CD14-positive monocyte (primary cell): Measurements from ENCODE around the gene MIGA1. TPM values are rescaled to one million over a fixed set of nuclear protein-coding genes. Genes with fewer than 3 reads are reported as not detected.

Experiments
- DNase-seq, 3 donors: peaks; one replicate each; pipeline ENCODE4 v3.0.0-alpha.2; 2011 to 2022
- H2AFZ ChIP-seq: 2 replicates; pipeline ENCODE4 v1.6.0; 2012; ENCODE audit warnings: mild to moderate bottlenecking, low read depth, low read length, inconsistent platforms; ENCODE audit not compliant: insufficient read depth, poor library complexity, severe bottlenecking
- H3K27ac ChIP-seq, 2 donors: 1 replicate in 1 of 2; 2 replicates in 1 of 2; pipeline ENCODE4 v1.5.1; 2012 to 2013; ENCODE audit warnings: low read length in 2 of 2, control low read depth in 1 of 2, inconsistent platforms in 1 of 2, low read depth in 1 of 2, mild to moderate bottlenecking in 1 of 2
- H3K27me3 ChIP-seq, 2 donors: one replicate each; pipeline versions ENCODE4 v1.6.0 to v1.6.1; 2011 to 2013; ENCODE audit warnings: low read length in 2 of 2; ENCODE audit not compliant: control insufficient read depth in 2 of 2, insufficient read depth in 2 of 2
- H3K36me3 ChIP-seq, 2 donors: replicated peaks in 1 of 2; 1 replicate in 1 of 2; 2 replicates in 1 of 2; pipeline versions ENCODE4 v1.5.1 to v1.6.1; 2012 to 2013; ENCODE audit warnings: low read length in 2 of 2, control low read depth in 1 of 2, inconsistent platforms in 1 of 2, mild to moderate bottlenecking in 1 of 2; ENCODE audit not compliant: insufficient read depth in 2 of 2, control insufficient read depth in 1 of 2
- H3K4me1 ChIP-seq, 2 donors: 1 replicate in 1 of 2; 2 replicates in 1 of 2; pipeline versions ENCODE4 v1.5.1 to v1.6.1; 2012 to 2013; ENCODE audit warnings: low read length in 2 of 2, control low read depth in 1 of 2, inconsistent platforms in 1 of 2, mild to moderate bottlenecking in 1 of 2, moderate library complexity in 1 of 2; ENCODE audit not compliant: insufficient read depth in 2 of 2, control insufficient read depth in 1 of 2
- H3K4me2 ChIP-seq: replicated peaks from 2 replicates; pipeline ENCODE3; 2012; ENCODE audit warnings: low read length, moderate library complexity, mild to moderate bottlenecking; ENCODE audit not compliant: poor library complexity, severe bottlenecking; ENCODE audit errors: extremely low read depth
- H3K4me3 ChIP-seq, 3 experiments: fragments of 200-600 bp in 1 of 3; sonication (generic) in 1 of 3; replicated peaks in 1 of 3; 1 replicate in 2 of 3; 2 replicates in 1 of 3; pipeline ENCODE4 v1.5.1; 2011 to 2013; ENCODE audit warnings: low read length in 3 of 3, mild to moderate bottlenecking in 3 of 3, control low read depth in 2 of 3, low read depth in 2 of 3, inconsistent platforms in 1 of 3, moderate library complexity in 1 of 3
- H3K79me2 ChIP-seq: 2 replicates; pipeline ENCODE4 v1.6.0; 2012; ENCODE audit warnings: mild to moderate bottlenecking, control low read depth, inconsistent platforms, low read length, moderate library complexity; ENCODE audit not compliant: insufficient read depth
- H3K9ac ChIP-seq: 2 replicates; pipeline ENCODE4 v1.6.0; 2017; ENCODE audit warnings: low read length, mild to moderate bottlenecking; ENCODE audit not compliant: insufficient read depth, poor library complexity, severe bottlenecking
- H3K9me3 ChIP-seq, 2 donors: replicated peaks in 1 of 2; 1 replicate in 1 of 2; 2 replicates in 1 of 2; pipeline versions ENCODE4 v1.5.1 to v1.6.1; 2012 to 2013; ENCODE audit warnings: low read length in 2 of 2, control low read depth in 1 of 2; ENCODE audit not compliant: control insufficient read depth in 1 of 2, insufficient read depth in 1 of 2
- H4K20me1 ChIP-seq: 2 replicates; pipeline ENCODE4 v1.6.0; 2012; ENCODE audit warnings: mild to moderate bottlenecking, low read length, control low read depth, moderate library complexity; ENCODE audit not compliant: insufficient read depth
- H3K27ac Mint-ChIP-seq, 7 donors: one replicate each; pipeline ENCODE4 v1.8.0; 2020; ENCODE audit warnings: mild to moderate bottlenecking in 7 of 7, mixed read lengths in 7 of 7, moderate library complexity in 6 of 7, inconsistent platforms in 2 of 7
- H3K27me3 Mint-ChIP-seq, 3 donors: one replicate each; pipeline ENCODE4 v1.8.0; 2021 to 2022; ENCODE audit warnings: low read depth in 3 of 3, mild to moderate bottlenecking in 3 of 3, mixed read lengths in 3 of 3, moderate library complexity in 3 of 3, inconsistent platforms in 1 of 3
- H3K36me3 Mint-ChIP-seq, 2 donors: one replicate each; pipeline ENCODE4 v1.8.0; 2020; ENCODE audit warnings: mixed read lengths in 2 of 2, inconsistent platforms in 1 of 2, mild to moderate bottlenecking in 1 of 2
- H3K4me1 Mint-ChIP-seq: one replicate; pipeline ENCODE4 v1.8.0; 2020; ENCODE audit warnings: mild to moderate bottlenecking, mixed read lengths
- H3K4me3 Mint-ChIP-seq, 2 donors: one replicate each; pipeline ENCODE4 v1.8.0; 2020; ENCODE audit warnings: mild to moderate bottlenecking in 2 of 2, mixed read lengths in 2 of 2, moderate library complexity in 1 of 2
- H3K9me3 Mint-ChIP-seq, 7 donors: one replicate each; pipeline ENCODE4 v1.8.0; 2020 to 2022; ENCODE audit warnings: mixed read lengths in 7 of 7, mild to moderate bottlenecking in 6 of 7, moderate library complexity in 6 of 7, inconsistent platforms in 2 of 7
- CTCF ChIP-seq: fragments of 200-600 bp; IDR thresholded peaks from one replicate; pipeline ENCODE4 v1.8.0; 2022; ENCODE audit warnings: antibody characterized with exemption, mild to moderate bottlenecking
- WGBS: methylation state at CpG from one replicate; pipeline ENCODE4 v1.1.5; 2013; ENCODE audit warnings: missing lambda C conversion rate; ENCODE audit not compliant: insufficient coverage; 5-methylcytosine and 5-hydroxymethylcytosine counted together
- intact Hi-C, 2 donors: fragments of 100-400 bp; cut with micrococcal nuclease; formaldehyde crosslinking; loops; one replicate each; pipeline versions ENCODE4 v1.15.0 to v1.15.1; 2023
- polyA plus RNA-seq, 3 donors: library from polyadenylated mRNA; depleted of rRNA in 1 of 3; unstranded in 2 of 3; stranded (reverse) in 1 of 3; fragments of 300-500 nt in 2 of 3; fragments of >200 nt in 1 of 3; fragmentation: Illumina TruSeq in 2 of 3; gene quantifications; 1 replicate in 2 of 3; 2 replicates in 1 of 3; pipeline ENCODE4 v1.2.3, GENCODE V29; 2012 to 2021

The MIGA1 gene
- polyA plus RNA-seq, 3 donors: 5.0 to 7.2 (median 6.5) TPM

DNA sequence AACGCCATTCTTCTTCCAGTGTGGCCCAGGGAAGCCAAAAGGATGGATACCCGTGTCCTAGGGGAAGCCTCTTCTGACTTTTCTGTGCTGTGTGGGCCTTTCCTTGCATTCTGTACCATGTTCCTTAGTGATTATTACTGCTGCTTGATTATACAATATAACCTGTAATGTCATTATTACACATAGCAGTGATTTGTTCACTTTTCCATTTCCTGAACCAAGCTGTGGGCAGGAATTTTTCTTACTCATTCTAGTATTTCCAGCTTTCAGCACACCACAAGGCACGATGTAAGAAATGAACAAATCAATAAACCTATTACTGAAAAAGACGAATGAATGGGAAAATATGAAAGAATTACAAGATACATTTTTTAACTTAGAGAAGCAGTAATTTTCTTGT is 11.4 kb upstream of the MIGA1 start:
- Histone ChIP-seq H2AFZ (no peak overlapping the region), H3K9ac (no peak overlapping the region), H3K9me3 (no peaks in the 10 kb centered on the region), H4K20me1 (no peaks in the 10 kb centered on the region), H3K79me2 (no peaks in the 10 kb centered on the region), H3K27ac (no peak overlapping the region), H3K4me2 (no peak overlapping the region), H3K4me3 (no peak overlapping the region), H3K36me3 (no peaks in the 10 kb centered on the region), H3K27me3 (no peaks in the 10 kb centered on the region), H3K4me1 (no peaks in the 10 kb centered on the region)
- TF ChIP-seq CTCF: no peak
- intact Hi-C loops: no loop called here
- WGBS: no CpG with 5 or more reads among the region's 4 CpGs
- Mint-ChIP-seq H3K4me3 (no peak overlapping the region), H3K27ac (no peak overlapping the region), H3K27me3 (peaks cover 0 to 2% (median 2%) of the 10 kb centered on the region in 3 donors), H3K36me3 (no peaks in the 10 kb centered on the region), H3K4me1 (no peaks in the 10 kb centered on the region), H3K9me3 (no peaks in the 10 kb centered on the region)
- DNase-seq: no peak

DNA sequence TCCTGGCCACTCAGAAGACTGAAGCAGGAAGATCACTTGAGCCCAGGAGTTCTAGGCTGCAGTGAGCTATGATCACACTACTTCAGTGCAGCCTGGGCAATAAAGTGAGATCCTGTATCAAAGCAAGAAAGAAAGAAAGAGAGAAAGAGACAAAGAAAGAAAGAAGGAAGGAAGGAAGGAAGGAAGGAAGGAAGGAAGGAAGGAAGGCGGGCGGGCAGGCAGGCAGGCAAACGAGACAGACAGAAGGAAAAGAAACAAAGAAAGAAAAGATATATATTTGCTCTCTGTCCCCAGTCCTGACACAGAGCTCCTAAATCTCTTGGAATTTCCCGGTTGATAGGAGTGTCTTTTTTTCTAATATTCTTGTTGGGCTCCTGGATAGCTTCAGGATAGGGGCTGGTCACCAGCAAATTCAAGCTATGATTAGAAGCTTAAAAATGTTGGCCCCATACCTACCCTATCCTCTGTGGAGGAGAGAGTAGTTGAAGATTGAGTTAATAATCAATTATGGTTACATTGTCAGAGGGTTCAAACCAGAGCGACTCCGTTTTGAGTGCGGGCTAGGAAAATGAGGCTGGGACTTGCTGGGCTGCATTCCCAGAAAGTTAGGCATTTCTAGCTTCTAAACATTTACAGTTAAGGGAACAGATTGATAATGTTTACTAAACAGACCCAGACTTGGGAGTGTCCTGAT is 3.3 kb upstream of the MIGA1 start:
- H3K4me3 ChIP-seq: no peak overlapping the region
- H2AFZ ChIP-seq: no peak overlapping the region
- H3K36me3 Mint-ChIP-seq: no peaks in the 10 kb centered on the region
- H3K36me3 ChIP-seq: no peaks in the 10 kb centered on the region
- no peak overlapping the region for H3K27ac Mint-ChIP-seq
- peaks cover 8 to 17% of the 10 kb centered on the region in 2 donors for H3K4me1 ChIP-seq
- peaks cover 18% of the 10 kb centered on the region for H3K79me2 ChIP-seq
- no peak for TF ChIP-seq CTCF
- no peaks in the 10 kb centered on the region for H3K27me3 ChIP-seq
- no peak overlapping the region for H3K9ac ChIP-seq
- no peak for DNase-seq
- H3K4me3 Mint-ChIP-seq: no peak overlapping the region
- WGBS: 20% methylated on average over 1 of the region's 7 CpGs
- H3K4me2 ChIP-seq: no peak overlapping the region
- H3K9me3 ChIP-seq: no peaks in the 10 kb centered on the region
- peaks cover 19% of the 10 kb centered on the region for H3K4me1 Mint-ChIP-seq
- intact Hi-C loops: no loop called here
- H3K9me3 Mint-ChIP-seq: peaks cover 0 to 3% (median 0%) of the 10 kb centered on the region in 7 donors
- H3K27ac ChIP-seq: no peak overlapping the region
- no peaks in the 10 kb centered on the region for H4K20me1 ChIP-seq
- peaks cover 0 to 1% (median 0%) of the 10 kb centered on the region in 3 donors for H3K27me3 Mint-ChIP-seq
